Esophagus squamous epithelium (tissue), 5 donors: ENCODE results near the gene DLEC1. TPM values are rescaled to one million over a fixed set of nuclear protein-coding genes. Genes with fewer than 3 reads are reported as not detected.

Experiments used
- DNase-seq: peaks from one replicate; lab custom pipeline; 2025; lab: John Stamatoyannopoulos, UW
- H3K27ac ChIP-seq, 4 donors: fragments of 200-600 bp; sonication (generic); one replicate each; pipeline ENCODE4 v1.5.1; 2016 to 2019; ENCODE audit warnings: mild to moderate bottlenecking in 1 of 4
- H3K27me3 ChIP-seq, 4 donors: fragments of 200-600 bp; sonication (generic); 1 replicate in 3 of 4; 2 replicates in 1 of 4; pipeline versions ENCODE4 v1.5.1 to v1.6.0; 2017 to 2021; ENCODE audit warnings: antibody characterized with exemption in 1 of 4
- H3K36me3 ChIP-seq, 3 donors: fragments of 200-600 bp; sonication (generic); one replicate each; pipeline ENCODE4 v1.5.1; 2016 to 2019
- H3K4me1 ChIP-seq, 3 donors: fragments of 200-600 bp; sonication (generic); one replicate each; pipeline ENCODE4 v1.5.1; 2017 to 2019
- H3K4me3 ChIP-seq, 4 donors: fragments of 200-600 bp; sonication (generic); 1 replicate in 3 of 4; 2 replicates in 1 of 4; pipeline ENCODE4 v1.5.1; 2016 to 2019; ENCODE audit warnings: mild to moderate bottlenecking in 2 of 4, moderate library complexity in 1 of 4
- H3K9me3 ChIP-seq, 3 donors: fragments of 200-600 bp; sonication (generic); one replicate each; pipeline ENCODE4 v1.5.1; 2016 to 2019
- POLR2A ChIP-seq, 4 donors: fragments of 450-650 bp; IDR thresholded peaks; one replicate each; pipeline ENCODE4 v1.6.1; 2017; ENCODE audit warnings: antibody characterized with exemption in 4 of 4, mild to moderate bottlenecking in 4 of 4, moderate library complexity in 3 of 4
- WGBS, 2 donors: methylation state at CpG; one replicate each; pipeline ENCODE4 v1.1.5; 2018; 5-methylcytosine and 5-hydroxymethylcytosine counted together
- intact Hi-C: fragments of 100-400 bp; cut with DNase I; formaldehyde crosslinking; loops from one replicate; pipeline ENCODE4 v1.15.0; 2022
- total RNA-seq, 4 donors: library from RNA; depleted of rRNA; stranded (reverse); fragments of >200 nt; gene quantifications; one replicate each; pipeline ENCODE4 v1.1.0, GENCODE V29; 2016
- TF ChIP-seq, protein P1 (sequence below), 6 experiments: fragments of 450-650 bp in 4 of 6; fragments of 200-600 bp in 2 of 6; sonication (generic) in 2 of 6; IDR thresholded peaks; one replicate each; pipeline ENCODE4 v1.5.1; 2016 to 2019; ENCODE audit warnings: antibody characterized with exemption in 6 of 6, mild to moderate bottlenecking in 4 of 6, moderate library complexity in 4 of 6
- donor health status: DM: yes; HTN: yes; CAD: no.

Gene DLEC1
- total RNA-seq, 4 donors from 2014 or later: 0.19 TPM; not detected in 3

- H3K36me3 ChIP-seq: no peaks in the 10 kb centered on the region
- no peaks in the 10 kb centered on the region for H3K9me3 ChIP-seq
- intact Hi-C loops: no loop called here
- H3K4me1 ChIP-seq: peaks cover 0 to 5% (median 4%) of the 10 kb centered on the region in 3 donors
- H3K4me3 ChIP-seq: no peak overlapping the region
- peaks cover 0 to 8% (median 0%) of the 10 kb centered on the region in 4 donors for H3K27me3 ChIP-seq
- TF ChIP-seq, protein P1, sequence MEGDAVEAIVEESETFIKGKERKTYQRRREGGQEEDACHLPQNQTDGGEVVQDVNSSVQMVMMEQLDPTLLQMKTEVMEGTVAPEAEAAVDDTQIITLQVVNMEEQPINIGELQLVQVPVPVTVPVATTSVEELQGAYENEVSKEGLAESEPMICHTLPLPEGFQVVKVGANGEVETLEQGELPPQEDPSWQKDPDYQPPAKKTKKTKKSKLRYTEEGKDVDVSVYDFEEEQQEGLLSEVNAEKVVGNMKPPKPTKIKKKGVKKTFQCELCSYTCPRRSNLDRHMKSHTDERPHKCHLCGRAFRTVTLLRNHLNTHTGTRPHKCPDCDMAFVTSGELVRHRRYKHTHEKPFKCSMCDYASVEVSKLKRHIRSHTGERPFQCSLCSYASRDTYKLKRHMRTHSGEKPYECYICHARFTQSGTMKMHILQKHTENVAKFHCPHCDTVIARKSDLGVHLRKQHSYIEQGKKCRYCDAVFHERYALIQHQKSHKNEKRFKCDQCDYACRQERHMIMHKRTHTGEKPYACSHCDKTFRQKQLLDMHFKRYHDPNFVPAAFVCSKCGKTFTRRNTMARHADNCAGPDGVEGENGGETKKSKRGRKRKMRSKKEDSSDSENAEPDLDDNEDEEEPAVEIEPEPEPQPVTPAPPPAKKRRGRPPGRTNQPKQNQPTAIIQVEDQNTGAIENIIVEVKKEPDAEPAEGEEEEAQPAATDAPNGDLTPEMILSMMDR (IDR thresholded peaks at IDR 0.05): no peak
- TF ChIP-seq POLR2A (IDR thresholded peaks at IDR 0.05): no peak
- no peak overlapping the region for H3K27ac ChIP-seq
- DNase-seq: no peak
- 84 to 95% methylated on average over 3 of the region's 3 CpGs for WGBS, 2 donors
Observed at GRCh38 chr3:38100498-38100897, 61.5 kb downstream of the DLEC1 start.

DNA sequence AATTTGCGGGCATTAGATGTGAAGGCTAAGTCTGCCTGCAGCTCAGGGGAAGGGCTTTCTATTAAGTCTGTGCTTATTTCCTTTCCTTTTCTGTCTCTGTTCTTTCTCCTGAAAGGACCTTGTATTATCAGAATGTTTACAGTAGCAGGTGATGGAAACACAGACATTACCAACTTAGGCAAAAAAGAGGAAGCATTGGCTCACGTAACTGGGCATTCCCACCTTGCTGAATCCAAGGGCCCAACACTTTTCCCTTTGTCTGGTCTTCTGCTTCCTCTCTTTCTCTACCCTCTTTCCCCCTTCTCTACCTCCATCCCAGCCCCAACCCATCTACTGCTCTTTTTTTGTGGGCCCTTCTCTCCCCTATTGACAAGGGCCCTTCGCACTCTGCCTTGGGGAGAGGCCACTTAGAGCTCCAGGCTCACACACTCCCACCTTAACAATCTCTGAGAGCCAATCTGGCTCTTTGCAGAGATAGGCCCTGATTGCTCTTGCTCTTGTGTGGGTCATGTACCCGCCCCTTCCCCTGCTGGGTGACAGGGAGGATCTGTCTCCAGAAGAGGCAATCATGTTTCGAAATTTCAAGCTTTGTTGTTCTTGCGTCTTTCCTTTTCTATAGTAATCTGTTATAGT, 62.9 kb downstream of the DLEC1 start:
- Histone ChIP-seq H3K27ac (no peak overlapping the region), H3K4me3 (no peak overlapping the region), H3K9me3 (no peaks in the 10 kb centered on the region), H3K27me3 (peaks cover 0 to 8% (median 0%) of the 10 kb centered on the region in 4 donors), H3K4me1 (peaks cover 0 to 12% (median 5%) of the 10 kb centered on the region in 3 donors), H3K36me3 (no peaks in the 10 kb centered on the region)
- DNase-seq: no peak
- intact Hi-C loops: no loop called here
- no peak for TF ChIP-seq POLR2A (IDR thresholded peaks at IDR 0.05)
- TF ChIP-seq, protein P1 (IDR thresholded peaks at IDR 0.05): no peak
- 59 to 62% methylated on average over 6 of the region's 6 CpGs for WGBS, 2 donors

GRCh38 chr3:38102444-38102814, 63.4 kb downstream of the DLEC1 start:
- Histone ChIP-seq H3K4me3 (no peak overlapping the region), H3K27me3 (peaks cover 0 to 8% (median 0%) of the 10 kb centered on the region in 4 donors), H3K27ac (no peak overlapping the region), H3K9me3 (no peaks in the 10 kb centered on the region), H3K4me1 (peaks cover 0 to 17% (median 5%) of the 10 kb centered on the region in 3 donors), H3K36me3 (no peaks in the 10 kb centered on the region)
- DNase-seq: no peak
- 26 to 33% methylated on average over 1 of the region's 1 CpG for WGBS, 2 donors
- intact Hi-C loops: no loop called here
- TF ChIP-seq POLR2A (IDR thresholded peaks at IDR 0.05): no peak
- TF ChIP-seq, protein P1 (IDR thresholded peaks at IDR 0.05): no peak

- Histone ChIP-seq H3K4me3 (no peak overlapping the region), H3K27ac (no peak overlapping the region), H3K9me3 (no peaks in the 10 kb centered on the region), H3K27me3 (no peaks in the 10 kb centered on the region), H3K4me1 (peaks cover 0 to 17% (median 5%) of the 10 kb centered on the region in 3 donors), H3K36me3 (no peaks in the 10 kb centered on the region)
- intact Hi-C loops: no loop called here
- WGBS, 2 donors: 58 to 74% methylated on average over 1 of the region's 1 CpG
- no peak for TF ChIP-seq POLR2A (IDR thresholded peaks at IDR 0.05)
- TF ChIP-seq, protein P1 (IDR thresholded peaks at IDR 0.05): no peak
- no peak for DNase-seq
Observed at GRCh38 chr3:38105525-38105924, 66.5 kb downstream of the DLEC1 start.

DNA sequence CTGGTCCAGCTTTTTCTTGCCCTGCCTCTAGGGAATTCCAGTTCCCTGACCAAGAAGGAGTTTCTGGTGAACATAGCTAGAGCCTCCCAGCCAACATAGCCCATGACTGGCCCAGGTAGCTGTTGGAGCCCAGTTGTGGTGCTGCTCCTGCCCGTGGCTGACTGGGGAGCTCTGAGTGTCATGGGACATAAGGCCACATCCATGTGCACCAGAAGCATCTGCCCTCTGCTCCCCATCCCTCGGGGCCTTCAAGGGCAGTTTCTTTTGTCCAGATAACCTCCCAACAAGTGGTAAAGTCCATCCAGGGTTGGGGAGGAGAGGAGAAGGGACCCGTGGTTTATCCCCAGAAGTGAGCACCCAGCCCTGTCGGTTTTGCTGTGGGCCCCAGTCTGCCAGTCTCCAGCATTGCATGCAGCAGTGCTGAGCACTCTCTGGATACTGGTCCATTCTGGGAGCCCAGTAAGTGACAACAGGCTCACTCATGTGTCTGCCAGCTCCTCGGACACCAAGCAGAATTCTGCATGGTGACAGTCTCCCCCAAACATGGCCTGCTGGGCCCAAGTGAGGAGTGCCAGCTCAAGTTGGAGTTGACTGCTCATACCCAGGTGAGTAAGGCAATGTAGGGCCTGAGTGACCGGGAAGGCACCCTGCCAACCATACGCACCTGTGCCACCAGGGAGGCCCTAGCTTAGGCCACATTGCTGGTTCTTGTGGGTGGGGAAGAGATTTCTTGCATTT, 69.1 kb downstream of the DLEC1 start:
- no peak for TF ChIP-seq POLR2A (IDR thresholded peaks at IDR 0.05)
- TF ChIP-seq, protein P1 (IDR thresholded peaks at IDR 0.05): no peak
- peaks cover 0 to 21% (median 0%) of the 10 kb centered on the region in 3 donors for H3K4me1 ChIP-seq
- H3K36me3 ChIP-seq: no peaks in the 10 kb centered on the region
- H3K9me3 ChIP-seq: no peaks in the 10 kb centered on the region
- WGBS, 2 donors: 71 to 95% methylated on average over 4 of the region's 7 CpGs
- DNase-seq: no peak
- H3K27ac ChIP-seq: no peak overlapping the region
- intact Hi-C loops: no loop called here
- H3K4me3 ChIP-seq: no peak overlapping the region
- no peaks in the 10 kb centered on the region for H3K27me3 ChIP-seq
